Lower lobe of right lung (tissue), 2 donors: ENCODE data around the gene NEUROG1. TPM values are rescaled to one million over a fixed set of nuclear protein-coding genes. Genes with fewer than 3 reads are reported as not detected.

Source experiments
- ATAC-seq, 2 donors: fragments of 200-7000 bp; cut with Tn5 transposase; one replicate each; pipeline ENCODE4 v1.9.1; 2020 to 2022; ENCODE audit warnings: mild to moderate bottlenecking in 2 of 2, moderate library complexity in 2 of 2
- DNase-seq: peaks from one replicate; pipeline ENCODE4 v3.0.0-alpha.2; 2020
- H3K27ac ChIP-seq: fragments of 200-600 bp; one replicate; pipeline ENCODE4 v1.8.0; 2022
- H3K27me3 ChIP-seq: fragments of 200-600 bp; one replicate; pipeline ENCODE4 v1.8.0; 2022; ENCODE audit warnings: low read depth
- H3K36me3 ChIP-seq: fragments of 200-600 bp; one replicate; pipeline ENCODE4 v1.8.0; 2022; ENCODE audit warnings: mild to moderate bottlenecking
- H3K4me1 ChIP-seq: fragments of 200-600 bp; one replicate; pipeline ENCODE4 v1.8.0; 2022
- H3K4me3 ChIP-seq: fragments of 200-600 bp; one replicate; pipeline ENCODE4 v1.8.0; 2022; ENCODE audit warnings: mild to moderate bottlenecking
- H3K9me3 ChIP-seq: fragments of 200-600 bp; one replicate; pipeline ENCODE4 v1.8.0; 2022
- CTCF ChIP-seq: fragments of 200-600 bp; IDR thresholded peaks from one replicate; pipeline ENCODE4 v1.8.0; 2022; ENCODE audit warnings: antibody characterized with exemption, mild to moderate bottlenecking
- intact Hi-C: fragments of 100-400 bp; cut with DNase I; formaldehyde crosslinking; loops from one replicate; pipeline ENCODE4 v1.11.0; 2022
- total RNA-seq: library from RNA; stranded (reverse); fragmentation: NEBNext Ultra II Directional; extraction: Animal tissue kit (Norgen Biotek cat#: 25700); gene quantifications from one replicate; pipeline ENCODE4 v1.2.1, GENCODE V29; 2021
- donor health status: DM: no; HTN: yes; CAD: no; lungs with severe emphysema.

NEUROG1 gene
- total RNA-seq, 1 donor from 2014 or later, result not detected

GRCh38 chr5:135555530-135555929, 19.8 kb upstream of the NEUROG1 start:
- no peak for ATAC-seq
- no peak overlapping the region for H3K4me3 ChIP-seq
- H3K36me3 ChIP-seq, result no peaks in the 10 kb centered on the region
- no peak for TF ChIP-seq CTCF
- no peaks in the 10 kb centered on the region for H3K9me3 ChIP-seq
- H3K27ac ChIP-seq, result no peak overlapping the region
- peaks cover under 1% of the 10 kb centered on the region for H3K4me1 ChIP-seq
- DNase-seq, result no peak
- H3K27me3 ChIP-seq, result peaks cover 35% of the 10 kb centered on the region
- intact Hi-C loops, result no loop called here

GRCh38 chr5:135553688-135554462, 18.1 kb upstream of the NEUROG1 start:
- Histone ChIP-seq H3K4me1 (no peaks in the 10 kb centered on the region), H3K27me3 (peaks cover 39% of the 10 kb centered on the region), H3K36me3 (no peaks in the 10 kb centered on the region), H3K9me3 (no peaks in the 10 kb centered on the region), H3K27ac (no peak overlapping the region), H3K4me3 (no peak overlapping the region)
- DNase-seq (no peak), ATAC-seq (peak; percentile 42 to 58)
- intact Hi-C loops, result loop anchor here (5.0 kb wide), 1 partner anchor 87 kb away; no protein-coding TSS in a partner anchor
- TF ChIP-seq CTCF, result peak; percentile 31

- peak; percentile 85 for TF ChIP-seq CTCF
- H3K4me1 ChIP-seq, result no peaks in the 10 kb centered on the region
- DNase-seq, result peak; percentile 65
- no peaks in the 10 kb centered on the region for H3K36me3 ChIP-seq
- intact Hi-C loops, result loop anchor here (5.0 kb wide), 1 partner anchor 85 kb away; no protein-coding TSS in a partner anchor
- H3K27me3 ChIP-seq, result peaks cover 56% of the 10 kb centered on the region
- ATAC-seq, result peak; percentile 83 to 85
- H3K4me3 ChIP-seq, result no peak overlapping the region
- H3K27ac ChIP-seq, result no peak overlapping the region
- H3K9me3 ChIP-seq, result no peaks in the 10 kb centered on the region
Measured at GRCh38 chr5:135551593-135552447, 16.1 kb upstream of the NEUROG1 start.

GRCh38 chr5:135549413-135549812, 13.6 kb upstream of the NEUROG1 start:
- H3K36me3 ChIP-seq, result no peaks in the 10 kb centered on the region
- no peak for DNase-seq
- H3K9me3 ChIP-seq, result no peaks in the 10 kb centered on the region
- no peaks in the 10 kb centered on the region for H3K4me1 ChIP-seq
- no peak overlapping the region for H3K4me3 ChIP-seq
- no peak overlapping the region for H3K27ac ChIP-seq
- ATAC-seq, result no peak
- intact Hi-C loops, result no loop called here
- no peak for TF ChIP-seq CTCF
- peaks cover 74% of the 10 kb centered on the region for H3K27me3 ChIP-seq

- no peaks in the 10 kb centered on the region for H3K9me3 ChIP-seq
- H3K27me3 ChIP-seq, result peaks cover 80% of the 10 kb centered on the region
Measured at GRCh38 chr5:135547590-135548254, 12.0 kb upstream of the NEUROG1 start.

More at GRCh38 chr5:135547590-135548254, 12.0 kb upstream of the NEUROG1 start:
- no peak for ATAC-seq
- intact Hi-C loops, result no loop called here
- TF ChIP-seq CTCF, result no peak
- Histone ChIP-seq H3K27ac (no peak overlapping the region), H3K4me1 (peaks cover 16% of the 10 kb centered on the region), H3K4me3 (no peak overlapping the region), H3K36me3 (no peaks in the 10 kb centered on the region)
- no peak for DNase-seq
